Neural progenitor cell (in vitro differentiated cells): ENCODE results near the gene PSKH1.

Source experiments
- EZH2phosphoT487 ChIP-seq: fragments of 200-600 bp; sonication (generic); IDR thresholded peaks from 2 replicates; pipeline ENCODE4 v1.6.1; 2017; ENCODE audit warnings: antibody characterized with exemption
- TF ChIP-seq, protein P1 (sequence below): fragments of 200-600 bp; sonication (generic); IDR thresholded peaks from 2 replicates; pipeline ENCODE4 v1.5.1; 2017; ENCODE audit warnings: antibody characterized with exemption, mild to moderate bottlenecking

DNA sequence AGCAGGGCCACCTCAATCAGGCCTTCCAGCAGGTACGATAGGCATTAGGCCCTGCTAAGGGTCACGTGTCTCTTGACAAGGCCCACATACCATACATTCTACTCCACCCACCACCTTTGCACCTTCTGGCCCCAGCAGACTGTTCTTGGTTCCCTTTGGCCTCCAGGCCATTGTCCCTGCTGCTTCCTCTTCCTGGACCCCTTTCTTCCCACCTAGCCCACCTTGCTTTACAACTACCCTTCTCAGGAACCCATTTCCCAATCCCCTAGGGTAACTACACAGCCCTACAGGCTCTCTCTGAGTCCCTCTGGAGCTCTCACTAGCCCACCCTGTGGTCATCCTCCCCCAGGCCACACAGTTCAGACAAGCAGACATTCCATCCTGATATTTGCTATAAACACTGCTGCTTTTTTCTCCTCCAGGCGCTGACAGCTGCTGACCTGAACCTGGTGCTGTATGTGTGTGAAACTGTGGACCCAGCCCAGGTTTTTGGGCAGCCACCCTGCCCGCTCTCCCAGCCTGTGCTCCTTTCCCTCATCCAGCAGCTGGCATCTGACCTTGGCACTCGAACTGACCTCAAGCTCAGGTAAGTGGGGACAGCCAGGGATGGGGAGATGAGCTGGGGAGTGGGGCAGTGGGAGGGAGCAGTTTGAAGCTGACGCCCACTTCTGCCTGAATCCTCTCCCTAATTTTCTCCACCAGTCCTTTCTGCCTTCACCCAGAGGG lies 9.7 kb upstream of the PSKH1 start:
- TF ChIP-seq, protein P1, sequence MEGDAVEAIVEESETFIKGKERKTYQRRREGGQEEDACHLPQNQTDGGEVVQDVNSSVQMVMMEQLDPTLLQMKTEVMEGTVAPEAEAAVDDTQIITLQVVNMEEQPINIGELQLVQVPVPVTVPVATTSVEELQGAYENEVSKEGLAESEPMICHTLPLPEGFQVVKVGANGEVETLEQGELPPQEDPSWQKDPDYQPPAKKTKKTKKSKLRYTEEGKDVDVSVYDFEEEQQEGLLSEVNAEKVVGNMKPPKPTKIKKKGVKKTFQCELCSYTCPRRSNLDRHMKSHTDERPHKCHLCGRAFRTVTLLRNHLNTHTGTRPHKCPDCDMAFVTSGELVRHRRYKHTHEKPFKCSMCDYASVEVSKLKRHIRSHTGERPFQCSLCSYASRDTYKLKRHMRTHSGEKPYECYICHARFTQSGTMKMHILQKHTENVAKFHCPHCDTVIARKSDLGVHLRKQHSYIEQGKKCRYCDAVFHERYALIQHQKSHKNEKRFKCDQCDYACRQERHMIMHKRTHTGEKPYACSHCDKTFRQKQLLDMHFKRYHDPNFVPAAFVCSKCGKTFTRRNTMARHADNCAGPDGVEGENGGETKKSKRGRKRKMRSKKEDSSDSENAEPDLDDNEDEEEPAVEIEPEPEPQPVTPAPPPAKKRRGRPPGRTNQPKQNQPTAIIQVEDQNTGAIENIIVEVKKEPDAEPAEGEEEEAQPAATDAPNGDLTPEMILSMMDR: no peak
- no peak for TF ChIP-seq EZH2phosphoT487
